Gastroesophageal sphincter (tissue), 2 donors: ENCODE results near the gene THAP8.

Source experiments
- EP300 ChIP-seq: sonication (generic); formaldehyde crosslinking; IDR thresholded peaks from one replicate; pipeline ENCODE4 v1.6.1; 2017; ENCODE audit warnings: antibody characterized with exemption, mild to moderate bottlenecking
- POLR2A ChIP-seq, 2 donors: fragments of 450-650 bp; IDR thresholded peaks; one replicate each; pipeline ENCODE4 v1.6.1; 2017; ENCODE audit warnings: antibody characterized with exemption in 2 of 2, mild to moderate bottlenecking in 2 of 2, moderate library complexity in 1 of 2
- POLR2AphosphoS5 ChIP-seq: sonication (generic); formaldehyde crosslinking; IDR thresholded peaks from one replicate; pipeline ENCODE4 v1.6.1; 2017; ENCODE audit warnings: antibody characterized with exemption

DNA sequence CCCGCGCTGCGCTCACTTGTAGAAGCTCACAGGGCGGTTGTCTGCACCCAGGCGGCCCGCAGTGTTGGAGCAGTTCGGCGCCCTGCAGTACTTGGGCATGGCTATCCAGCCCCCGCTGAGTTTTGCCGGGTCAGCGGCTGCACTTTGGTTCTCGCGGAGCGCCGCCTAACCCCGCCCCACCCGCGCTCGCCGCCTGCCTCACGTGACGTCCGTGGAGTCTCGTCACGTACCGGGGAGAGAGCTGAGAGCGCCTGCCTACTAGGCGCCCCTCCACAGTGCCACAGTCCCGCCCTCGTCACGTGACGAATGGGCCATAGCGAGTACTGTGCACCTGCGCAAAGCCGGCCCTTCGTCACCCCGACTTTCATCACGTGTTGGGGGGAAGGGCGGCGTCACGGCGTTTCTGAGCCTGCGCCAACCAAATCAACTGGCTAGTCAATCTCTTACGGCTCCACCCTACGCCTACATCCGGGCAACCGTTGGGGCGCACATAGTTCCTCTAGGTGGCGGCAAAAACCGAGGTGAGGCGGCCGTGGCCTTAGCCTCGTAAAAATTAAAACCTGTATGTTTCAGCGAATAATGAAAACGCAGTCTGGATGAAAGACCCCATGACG, at the start of gene THAP8:
- TF ChIP-seq POLR2A (IDR thresholded peaks at IDR 0.05) (peak; percentile 50 to 51), POLR2AphosphoS5 (peak; percentile 59), EP300 (no peak)
